Erythroblast (primary cell): ENCODE data around the gene GMEB2.
"Not testable (repeated sequence)": the region's sequence is repeated elsewhere in the genome, so short reads cannot be mapped to it uniquely, and the experiment has no call there.

Experiments used
- GATA1 ChIP-seq: IDR thresholded peaks from 2 replicates; pipeline ENCODE4 v1.6.1; 2011; ENCODE audit warnings: low read depth, mild to moderate bottlenecking, control low read depth, low read length, moderate library complexity
- POLR2A ChIP-seq: IDR thresholded peaks from 2 replicates; pipeline ENCODE4 v1.6.1; 2011; ENCODE audit warnings: mild to moderate bottlenecking, low read length

GRCh38 chr20:63650486-63650885, 23.6 kb upstream of the GMEB2 start:
- TF ChIP-seq POLR2A, GATA1: not testable (repeated sequence)
